ENCODE data around the gene GJB6.

Gene GJB6

GRCh38 chr13:20188667-20189553 is 43.2 kb downstream of the GJB6 start:
- DNase-seq (ENCODE audit: low read depth in 2 of 2): no peak

DNA sequence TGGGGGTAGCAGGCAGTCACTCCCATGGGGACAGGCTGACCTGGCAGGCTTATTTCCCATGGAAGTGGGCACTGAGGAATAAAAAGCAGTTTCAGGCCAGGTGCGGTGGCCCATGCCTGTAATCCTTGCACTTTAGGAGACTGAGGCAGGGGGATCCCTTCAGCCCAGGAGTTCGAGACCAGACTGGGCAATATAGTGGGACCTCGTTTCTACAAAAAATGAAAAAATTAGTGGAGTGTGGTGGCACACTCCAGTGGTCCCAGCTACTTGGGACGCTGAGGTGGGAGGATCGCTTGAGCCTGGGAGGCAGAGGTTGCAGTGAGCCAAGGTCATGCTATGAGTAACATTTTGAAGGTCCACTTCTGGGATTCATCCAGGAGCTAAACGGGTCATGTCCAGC is 45.3 kb downstream of the GJB6 start:
- DNase-seq (ENCODE audit: low read depth in 2 of 2): no peak

GRCh38 chr13:20185366-20186056 is 46.6 kb downstream of the GJB6 start:
- DNase-seq (ENCODE audit: low read depth in 2 of 2): no peak

DNA sequence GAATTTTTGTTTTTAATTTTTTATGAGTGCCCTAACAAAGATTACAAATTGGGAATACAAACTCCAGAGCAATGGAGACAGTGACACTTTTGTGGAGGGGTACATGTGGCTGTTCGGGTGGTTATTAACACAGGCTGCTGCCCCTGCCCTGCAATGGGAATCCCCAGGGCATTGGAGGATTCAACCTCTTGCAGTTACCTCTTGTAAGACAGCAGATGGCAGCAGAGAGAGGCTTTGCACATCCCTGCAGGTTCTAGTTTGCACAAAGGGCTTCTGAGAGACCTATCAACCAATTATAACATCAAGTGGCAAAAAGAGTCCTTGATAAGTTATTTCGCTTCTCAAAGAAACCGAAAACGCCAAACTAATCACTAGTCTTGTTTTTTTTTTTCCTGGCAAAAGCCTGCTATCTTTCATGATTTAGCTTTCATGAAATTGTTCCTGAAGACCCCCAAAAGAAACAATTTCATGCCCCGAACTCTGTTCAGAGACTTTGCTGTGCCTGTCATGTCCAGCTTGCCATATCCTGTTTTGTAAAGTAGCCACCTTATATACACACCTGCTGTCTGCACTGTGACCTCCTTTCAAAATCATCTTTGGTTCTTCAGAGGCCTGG is 49.8 kb downstream of the GJB6 start:
- no peak for DNase-seq (ENCODE audit: low read depth in 2 of 2)

- no peak for DNase-seq (ENCODE audit: low read depth in 2 of 2)
These were observed 50.9 kb downstream of the GJB6 start for GRCh38 chr13:20181188-20181587.

DNA sequence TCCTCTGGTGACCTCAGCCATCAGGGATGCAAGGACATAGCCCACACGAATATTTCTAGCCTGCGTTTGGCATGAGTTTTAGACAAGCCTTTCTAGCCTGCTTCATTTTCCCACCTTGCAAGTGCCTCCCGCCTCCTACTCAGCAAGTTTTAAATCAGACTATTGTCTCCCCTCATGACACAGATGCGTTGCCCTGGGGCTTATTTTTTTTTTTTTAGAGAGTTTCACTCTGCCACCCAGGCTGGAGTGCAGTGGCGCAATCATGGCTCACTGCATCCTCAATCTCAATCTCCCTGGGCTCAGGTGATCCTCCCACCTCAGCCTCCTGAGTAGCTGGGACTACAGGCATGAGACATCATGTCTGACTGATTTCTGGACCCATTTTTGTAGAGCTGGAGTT is 54.0 kb downstream of the GJB6 start:
- DNase-seq (ENCODE audit: low read depth in 2 of 2): no peak

- no peak for DNase-seq (ENCODE audit: low read depth in 2 of 2)
These were observed 54.9 kb downstream of the GJB6 start for GRCh38 chr13:20177049-20177831.

DNA sequence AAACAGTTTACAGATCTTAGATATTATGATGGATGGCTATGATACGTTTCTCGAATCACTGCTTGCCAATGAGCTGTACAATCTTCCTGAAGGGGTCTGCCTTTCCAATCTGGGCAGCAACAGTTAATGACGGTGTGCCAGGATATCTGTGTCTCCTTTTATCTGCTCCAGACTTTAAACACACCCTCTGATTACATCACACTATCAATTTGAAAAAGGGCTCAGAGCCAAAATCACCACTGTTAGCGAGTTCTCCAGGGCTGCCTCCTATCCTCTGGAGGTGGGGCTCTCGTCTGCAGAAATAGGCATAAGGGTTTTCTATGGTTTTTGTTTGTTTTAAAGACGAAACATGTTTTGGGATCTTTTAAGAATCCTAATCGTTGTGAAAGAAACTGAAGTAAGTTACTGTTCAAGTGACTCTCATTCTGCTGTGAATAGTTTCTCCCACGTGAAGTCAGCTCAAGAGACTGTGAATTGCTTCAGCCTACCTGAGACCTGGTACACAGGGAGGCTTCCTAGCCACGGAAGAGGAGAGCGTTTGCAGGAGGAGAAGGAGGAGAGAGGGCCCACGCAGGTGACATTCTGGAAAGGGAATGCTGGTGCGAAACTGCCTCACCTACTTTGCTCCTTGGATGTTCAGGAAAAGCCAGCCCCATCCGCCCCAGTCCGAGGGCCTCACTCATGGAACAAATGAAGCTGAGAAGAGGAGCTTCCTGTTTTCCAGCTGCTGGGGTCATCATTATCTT is 56.0 kb downstream of the GJB6 start:
- DNase-seq (ENCODE audit: low read depth in 2 of 2): no peak

- DNase-seq (ENCODE audit: low read depth in 2 of 2): no peak
These were observed 56.7 kb downstream of the GJB6 start for GRCh38 chr13:20175406-20175794.

DNA sequence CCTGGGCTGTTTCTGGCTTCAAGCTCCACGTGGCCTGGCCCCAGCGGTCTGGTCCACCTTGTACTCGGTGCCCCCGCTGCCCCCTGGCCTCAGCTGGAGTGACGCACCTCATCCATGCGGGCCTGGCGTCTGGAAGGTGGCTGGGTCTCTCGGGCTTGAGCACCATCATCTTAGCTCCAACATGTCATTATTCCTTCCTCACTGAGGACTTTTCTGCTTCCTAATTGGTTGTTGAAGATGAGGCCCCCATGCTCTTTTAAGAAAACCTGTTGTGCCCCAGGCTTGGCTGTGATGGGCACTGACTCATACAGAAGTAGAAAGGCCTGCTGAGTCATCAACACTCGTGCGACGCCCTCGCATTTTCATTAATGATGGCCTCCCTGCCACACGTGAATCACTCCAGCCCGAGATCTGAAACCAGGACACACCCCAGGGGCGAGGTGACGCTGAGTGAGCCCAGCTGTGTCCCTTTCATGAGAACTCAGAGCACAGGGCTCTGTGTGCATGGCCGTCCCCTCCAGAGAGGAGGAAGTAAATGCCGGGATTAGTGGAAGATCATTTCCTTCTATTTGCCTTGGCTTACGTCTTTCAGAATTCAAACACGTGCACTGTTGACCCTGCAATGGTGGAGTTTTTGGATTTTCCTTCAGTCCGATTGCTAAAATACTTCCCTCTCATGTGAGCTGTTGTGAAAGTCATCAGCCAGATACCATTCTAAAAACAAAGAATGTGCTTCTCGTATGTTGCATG is 57.3 kb downstream of the GJB6 start:
- DNase-seq (ENCODE audit: low read depth in 2 of 2): peak; percentile 60 to 62

DNA sequence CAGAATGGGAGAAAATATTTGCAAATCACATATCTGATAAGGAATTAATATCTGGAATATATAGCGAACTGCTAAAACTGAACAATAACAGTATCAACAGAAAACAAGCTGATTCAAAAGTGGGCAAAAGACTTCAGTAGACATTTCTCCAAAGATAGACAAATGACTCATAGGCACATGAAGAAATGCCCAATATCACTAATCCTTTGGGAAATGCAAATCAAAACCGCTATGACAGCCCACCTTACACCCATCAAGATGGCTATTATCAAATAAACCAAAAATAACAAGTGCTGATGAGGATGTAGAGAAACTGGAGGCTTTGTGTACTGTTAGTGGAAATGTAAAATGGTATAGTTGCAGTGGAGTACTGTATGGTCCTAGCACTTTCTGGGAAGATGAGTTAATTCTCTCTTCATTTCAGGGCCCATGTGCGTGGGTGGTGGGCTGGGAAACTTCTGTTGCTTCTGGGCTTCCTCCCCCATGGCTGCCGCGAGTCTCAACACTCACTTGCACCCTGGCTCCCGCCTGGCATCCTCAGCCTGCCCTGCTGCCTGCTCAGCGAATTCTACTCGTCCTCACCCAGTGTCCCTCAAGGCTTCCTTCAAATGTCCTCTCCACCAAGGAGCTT is 58.9 kb downstream of the GJB6 start:
- DNase-seq (ENCODE audit: low read depth in 2 of 2): no peak

Data from activated CD4-positive, alpha-beta T cell treated with anti-CD3 and anti-CD28 coated beads for 24 hours (primary cell).